NCI-H345 treated with DMSO at 0.1 percent for 48 hours (cell line): ENCODE data around the gene SLIT3.
A peak's percentile ranks its signal among the peaks of the same experiment; 100 is the strongest.

Experiments
- DNase-seq: peaks from one replicate; lab custom pipeline; 2025; ENCODE audit not compliant: unreplicated experiment; lab: John Stamatoyannopoulos, UW

SLIT3 gene

DNA sequence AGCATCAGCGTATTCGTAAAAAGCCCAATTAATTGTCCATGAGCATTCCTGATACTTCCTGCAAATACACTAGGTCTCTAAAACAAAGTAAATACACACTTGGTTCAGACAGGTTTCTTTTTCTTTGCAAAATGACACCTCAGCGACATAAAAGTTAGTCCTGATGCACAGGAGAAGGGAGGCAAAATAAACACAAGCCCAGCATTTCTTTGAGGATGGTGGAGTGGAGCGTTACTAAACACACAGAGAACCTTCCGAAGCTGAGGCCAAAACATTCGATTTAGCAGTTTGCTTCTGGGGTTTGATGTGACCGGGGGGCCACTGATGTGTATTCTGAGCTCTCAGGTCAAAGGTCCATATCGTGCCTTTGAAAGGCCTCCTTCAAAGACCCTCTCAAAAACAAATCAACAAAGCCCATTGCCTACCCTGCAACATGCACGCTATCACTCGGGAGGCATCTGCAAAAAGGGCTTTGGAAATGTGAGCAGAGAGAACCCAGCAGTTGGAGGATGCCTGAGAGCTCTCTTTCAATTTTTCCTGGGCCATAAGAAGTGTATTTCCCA is 453.3 kb downstream of the SLIT3 start:
- DNase-seq: no peak

DNA sequence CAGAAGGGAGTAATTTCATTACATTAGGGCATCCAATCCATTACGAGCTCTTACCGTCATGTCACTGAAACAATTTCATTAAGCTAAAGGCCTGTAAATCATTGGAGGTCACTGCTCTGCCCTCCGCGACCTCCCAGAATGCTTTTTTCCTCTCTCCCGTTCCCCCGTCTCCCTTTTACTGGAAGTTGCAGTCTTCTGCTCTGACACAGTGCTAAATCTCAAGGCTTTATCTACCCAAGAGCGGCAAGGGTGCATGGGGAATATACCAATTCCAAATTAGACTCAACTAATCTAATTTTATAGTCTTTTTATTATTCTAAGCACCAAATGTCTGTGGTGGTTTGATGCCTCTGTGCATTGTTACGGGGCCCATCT is 456.0 kb downstream of the SLIT3 start:
- DNase-seq: no peak

DNA sequence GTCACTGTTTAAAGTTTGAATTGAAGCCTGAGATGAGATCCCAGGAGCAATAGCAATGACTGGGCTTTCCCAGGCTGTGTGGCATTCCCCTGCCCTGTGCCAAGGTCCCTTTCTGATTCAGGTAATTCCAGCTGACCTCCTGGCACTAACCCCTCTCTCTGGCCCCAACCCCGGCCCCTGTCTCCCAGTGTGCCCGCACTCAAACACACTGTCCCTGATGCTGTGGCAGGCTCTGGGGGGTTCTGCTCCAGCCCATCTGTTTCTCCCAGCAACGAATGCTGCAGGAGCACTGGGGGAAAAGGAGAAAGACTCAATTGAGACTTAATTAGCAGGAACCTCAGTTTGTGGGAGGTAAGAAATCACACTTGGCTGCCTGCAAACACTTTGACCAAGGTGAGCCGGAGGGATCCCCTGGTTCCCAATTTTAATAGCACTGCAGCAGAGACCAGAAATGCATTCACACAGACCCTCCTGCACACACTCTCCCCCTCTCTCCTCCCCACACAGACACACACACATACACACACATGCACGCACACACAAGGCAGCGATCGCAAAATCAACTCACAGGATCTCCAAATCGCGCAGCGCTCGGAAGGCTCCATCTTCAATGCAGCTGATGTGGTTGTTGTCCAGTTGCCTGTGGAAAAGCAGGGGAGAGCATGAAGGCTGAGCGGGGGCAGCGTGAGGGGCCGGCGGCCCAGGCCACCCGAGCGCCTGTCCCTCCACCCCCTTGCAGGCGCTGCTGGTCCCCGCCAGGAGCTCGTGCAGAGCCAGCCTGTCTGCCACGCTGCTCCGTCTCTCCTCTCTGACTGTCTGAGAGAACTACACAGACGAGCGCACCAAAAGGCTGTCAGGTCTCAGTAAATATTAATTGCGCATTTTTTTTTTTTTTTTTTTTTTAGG is 456.7 kb downstream of the SLIT3 start:
- DNase-seq: no peak

DNA sequence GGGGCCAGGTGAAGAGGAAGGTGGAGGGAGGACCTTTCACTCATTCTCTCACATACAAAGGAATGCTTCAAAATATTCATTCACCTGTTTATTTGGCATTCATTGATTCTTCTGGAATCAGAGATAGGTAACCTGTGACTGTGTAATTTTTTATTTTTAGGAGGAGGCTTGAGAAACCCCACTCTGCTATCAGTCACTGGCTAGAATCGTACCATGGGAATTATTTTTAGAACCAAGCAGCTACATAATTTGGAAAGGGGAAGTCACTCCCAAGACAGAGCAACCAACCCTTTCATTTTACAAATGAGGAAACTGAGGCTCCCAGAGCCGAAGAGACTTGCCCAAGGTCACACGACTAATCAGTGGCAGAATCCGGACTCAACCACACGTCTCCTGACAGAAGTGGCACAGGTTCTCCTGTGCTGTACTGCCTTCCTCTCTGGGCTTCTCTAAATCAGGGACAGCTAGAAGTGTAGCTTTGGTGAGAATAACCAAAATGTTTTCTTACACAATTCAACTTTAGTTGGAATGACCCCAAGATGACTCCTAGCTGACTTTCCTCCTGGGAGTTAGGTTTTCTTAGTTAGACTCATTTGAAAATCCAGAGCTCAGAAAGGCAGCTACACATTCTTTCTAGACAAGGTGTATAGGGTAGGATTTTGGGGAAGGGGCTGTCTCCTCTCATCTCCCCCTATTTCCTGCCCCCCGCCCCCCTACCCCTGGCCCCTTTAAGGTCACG is 457.5 kb downstream of the SLIT3 start:
- DNase-seq: no peak

DNA sequence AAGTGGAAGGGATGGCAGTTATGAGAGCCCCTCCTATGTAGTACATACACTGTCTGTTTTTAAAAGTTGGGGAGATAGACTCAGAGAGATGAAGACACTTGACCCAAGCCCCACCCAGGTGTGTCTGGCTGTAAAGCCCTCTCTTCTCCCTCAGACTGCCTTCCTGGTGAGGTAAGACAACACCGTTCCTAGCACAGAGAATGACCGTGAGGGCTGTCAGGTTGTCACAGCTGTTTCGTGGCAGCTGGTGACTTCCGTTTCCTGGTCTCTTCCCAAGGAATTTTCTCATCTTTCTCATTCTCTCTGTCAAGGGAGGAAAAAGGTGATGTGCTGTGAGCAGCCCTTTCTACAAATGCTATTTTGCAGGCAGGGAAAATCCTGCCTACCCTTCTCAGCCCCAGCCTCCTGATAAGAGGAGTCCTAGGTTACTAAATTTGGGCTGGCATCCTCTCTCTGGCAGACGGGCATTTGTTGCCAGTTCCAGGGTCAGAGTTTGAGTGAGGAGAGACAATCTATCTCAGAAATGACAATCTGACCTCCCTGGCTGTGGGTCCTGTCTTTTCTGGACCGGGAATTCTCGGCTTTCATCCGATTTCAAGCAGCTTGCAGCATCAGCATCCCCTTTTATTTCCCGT is 458.3 kb downstream of the SLIT3 start:
- no peak for DNase-seq

DNA sequence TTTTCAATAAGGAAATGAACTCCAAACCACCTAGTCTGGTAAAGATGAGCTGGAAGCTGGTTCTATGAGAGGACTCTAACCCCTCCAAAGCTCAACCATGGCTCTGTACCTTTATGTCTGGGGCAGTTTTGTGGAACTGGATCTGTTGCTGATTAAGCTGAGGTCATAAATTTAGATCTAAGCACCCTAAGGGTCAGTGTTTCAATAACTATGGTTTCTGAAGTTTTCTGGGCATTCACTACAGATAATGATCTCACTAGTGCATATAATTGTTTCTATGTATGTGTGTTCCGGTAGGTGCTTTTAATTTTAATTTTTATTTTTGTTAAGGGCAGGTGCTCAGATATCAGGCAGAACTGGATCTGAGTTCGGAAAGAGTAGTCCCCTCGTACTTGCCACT is 463.1 kb downstream of the SLIT3 start:
- no peak for DNase-seq

DNA sequence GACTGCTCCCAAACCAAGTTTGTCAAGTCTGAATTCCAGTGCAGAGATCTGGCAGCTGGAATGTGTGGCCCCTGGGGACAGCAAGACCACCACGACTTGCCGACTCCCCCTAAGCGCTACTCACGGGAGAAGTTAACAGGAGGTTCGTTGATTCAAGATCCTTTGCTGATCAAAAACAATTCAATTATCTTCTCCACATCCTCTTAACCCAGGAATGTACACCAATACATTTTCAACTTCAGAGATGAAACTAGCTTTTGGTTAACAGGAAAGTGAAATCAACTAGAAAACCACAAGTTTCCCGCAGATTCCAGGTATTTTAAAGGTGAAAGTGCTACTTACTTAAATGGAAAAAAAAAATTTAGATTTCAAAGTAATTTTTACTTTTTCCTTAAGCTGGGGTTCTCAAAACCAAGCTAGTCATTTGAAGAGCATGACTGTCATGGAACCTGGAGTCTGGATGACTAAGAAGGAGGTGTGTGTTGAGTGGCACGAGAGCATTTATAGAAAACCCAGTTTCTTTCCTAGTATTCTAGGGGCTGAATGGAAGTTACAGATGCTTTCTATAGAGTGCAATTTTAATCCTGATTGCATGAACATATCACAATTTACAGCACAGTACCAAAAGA is 464.2 kb downstream of the SLIT3 start:
- no peak for DNase-seq

DNA sequence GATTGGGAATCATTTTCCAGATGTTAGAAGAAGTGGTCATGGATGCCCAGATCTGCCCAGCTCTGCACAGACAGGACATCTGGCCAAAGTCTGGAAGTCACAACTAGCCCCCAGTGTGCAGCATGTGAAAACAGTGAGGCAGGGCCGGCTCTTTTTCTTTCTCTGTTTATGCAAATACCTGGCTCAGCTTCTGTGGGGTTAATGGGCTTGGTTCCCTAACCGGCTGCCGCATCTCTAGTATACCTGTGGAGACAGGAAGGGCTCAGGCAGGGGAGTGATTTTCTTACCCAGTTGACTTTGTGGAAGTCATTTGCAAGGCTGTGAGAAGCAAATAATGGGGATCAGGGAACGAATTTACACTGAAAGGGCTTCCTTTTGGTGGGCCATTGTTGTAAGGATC is 467.0 kb downstream of the SLIT3 start:
- no peak for DNase-seq

DNA sequence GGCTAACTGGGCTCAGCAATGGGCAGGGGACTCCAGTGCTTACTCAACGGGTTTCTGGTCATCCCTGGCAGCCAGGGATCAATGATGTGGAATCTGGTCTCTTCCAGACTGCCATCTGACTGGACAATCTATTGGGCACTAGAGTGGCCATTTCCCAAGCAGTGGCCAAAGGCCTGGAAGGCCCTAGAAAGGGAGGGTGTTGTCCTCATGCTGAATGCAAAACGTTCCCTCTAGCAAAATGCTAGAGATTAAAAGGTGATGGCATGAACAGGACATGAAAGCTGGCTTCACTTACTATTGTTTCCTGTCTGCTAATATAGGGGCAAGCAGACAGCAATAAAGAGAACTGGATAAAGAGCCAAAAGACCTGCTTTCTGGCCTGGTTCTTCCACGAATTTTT is 467.6 kb downstream of the SLIT3 start:
- no peak for DNase-seq

DNA sequence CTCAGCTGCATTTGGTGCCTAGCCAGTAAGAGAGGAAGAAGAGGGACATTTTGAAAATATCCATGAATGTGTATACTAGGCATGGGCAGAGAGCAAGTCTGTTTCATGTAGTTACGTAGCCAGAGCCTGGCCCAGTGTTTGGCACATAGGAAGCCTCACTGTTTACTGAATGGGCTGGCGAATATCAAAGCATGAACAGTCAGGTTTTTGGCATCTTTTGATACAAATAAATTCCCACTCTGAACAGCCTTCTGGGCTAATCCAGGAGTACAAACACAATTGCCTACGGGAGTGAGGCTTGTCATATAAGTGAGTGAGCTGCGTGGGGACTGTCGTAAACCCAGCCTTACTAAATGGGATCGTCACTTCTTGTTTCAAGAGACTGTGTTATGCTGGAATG is 468.6 kb downstream of the SLIT3 start:
- DNase-seq: no peak

DNA sequence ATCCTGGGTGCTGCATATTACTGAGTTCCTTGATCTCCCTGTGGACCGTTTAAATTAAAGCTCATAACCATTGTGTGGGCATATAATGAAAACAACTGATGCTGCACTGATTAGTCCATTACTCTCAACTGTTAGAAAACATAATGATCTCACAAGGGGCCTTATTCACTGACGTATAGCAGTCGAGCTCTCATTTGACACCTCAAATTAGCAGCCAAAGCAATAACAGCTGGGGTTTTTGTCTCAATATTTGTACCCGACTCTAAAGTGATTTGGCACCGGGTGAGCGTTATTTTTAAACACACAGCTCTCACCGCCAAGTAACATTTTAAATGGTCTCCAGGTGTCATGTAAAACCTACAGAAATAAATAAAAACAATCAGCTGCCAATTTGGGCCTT is 469.6 kb downstream of the SLIT3 start:
- DNase-seq: no peak

DNA sequence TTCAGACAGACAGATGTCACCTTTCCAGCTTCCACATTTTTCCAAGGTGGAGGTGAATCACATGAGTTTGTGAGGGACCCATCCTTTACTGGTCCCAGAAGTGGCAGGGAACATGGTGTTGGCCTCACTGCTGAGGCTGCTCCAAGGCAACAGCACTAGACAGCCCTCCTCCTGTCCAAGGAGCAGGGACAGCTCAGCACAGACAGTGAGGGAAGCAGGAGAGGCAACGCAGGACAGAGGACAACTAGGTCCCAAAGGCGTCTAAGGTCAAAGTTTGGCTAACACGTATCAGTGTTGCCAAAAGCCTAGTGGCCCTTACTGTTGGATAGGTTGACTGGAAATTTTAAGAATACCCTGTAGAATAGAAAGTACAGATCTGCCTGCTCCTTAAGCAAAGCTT is 470.1 kb downstream of the SLIT3 start:
- no peak for DNase-seq

DNA sequence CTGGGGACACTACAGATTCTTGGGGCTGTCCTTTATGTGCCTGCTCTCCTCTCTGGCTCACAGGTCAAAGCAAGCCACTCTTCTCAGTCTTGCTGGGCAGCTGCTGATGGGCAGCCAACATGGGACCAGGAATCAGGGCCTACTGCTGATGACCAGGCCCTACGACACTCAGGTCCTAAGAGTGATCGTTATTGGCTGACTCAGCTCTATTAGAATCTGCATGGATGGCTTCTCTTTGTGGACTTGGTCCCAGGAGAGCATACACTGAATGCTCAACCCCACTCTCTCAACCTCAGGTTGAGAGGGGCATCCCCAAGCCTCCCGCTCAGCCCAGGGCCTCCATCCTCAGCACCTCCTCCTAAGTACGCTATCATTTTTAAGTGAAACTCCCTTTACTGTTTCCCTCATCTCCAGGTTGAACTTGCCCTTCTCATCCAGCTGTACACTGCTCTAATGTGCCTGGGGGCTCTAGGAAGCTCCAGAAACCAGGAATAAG is 471.0 kb downstream of the SLIT3 start:
- no peak for DNase-seq

DNA sequence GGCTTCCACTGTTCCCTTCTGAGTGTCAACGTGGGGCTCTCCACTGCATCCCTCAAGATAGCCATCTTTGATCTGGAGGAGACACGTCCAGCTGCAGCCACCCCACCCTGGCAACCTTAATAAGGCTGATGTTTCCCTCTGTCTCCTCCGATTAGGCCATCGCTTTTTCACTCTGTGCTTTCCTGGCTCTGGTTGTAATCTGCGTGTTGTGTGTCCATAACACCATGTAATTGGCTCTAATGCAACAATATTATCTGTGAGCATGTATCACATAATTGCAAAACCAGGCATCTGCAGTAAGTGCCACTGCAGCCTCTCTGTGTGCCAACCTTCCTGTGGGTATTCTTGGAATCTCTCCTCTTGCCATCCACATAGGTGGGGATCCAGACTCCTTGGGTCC is 471.9 kb downstream of the SLIT3 start:
- no peak for DNase-seq

DNA sequence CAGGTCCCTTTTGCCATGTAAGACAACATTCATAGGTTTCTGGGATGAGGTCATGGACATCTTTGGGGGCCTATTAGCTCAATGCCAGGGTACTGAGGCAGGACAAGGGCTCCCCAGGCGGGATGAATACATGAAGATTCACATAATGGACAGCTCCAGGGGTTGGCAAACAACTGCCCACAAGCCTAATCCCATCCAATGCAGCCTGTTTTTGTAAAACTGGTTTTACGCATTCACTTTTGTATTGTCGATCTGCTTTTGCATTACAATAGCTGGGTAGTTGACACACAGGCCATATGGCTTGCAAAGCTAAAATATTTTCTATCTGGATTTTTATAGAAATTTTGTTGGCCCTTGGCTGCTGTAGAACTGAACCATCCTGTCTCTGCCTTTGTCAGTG is 473.3 kb downstream of the SLIT3 start:
- no peak for DNase-seq

DNA sequence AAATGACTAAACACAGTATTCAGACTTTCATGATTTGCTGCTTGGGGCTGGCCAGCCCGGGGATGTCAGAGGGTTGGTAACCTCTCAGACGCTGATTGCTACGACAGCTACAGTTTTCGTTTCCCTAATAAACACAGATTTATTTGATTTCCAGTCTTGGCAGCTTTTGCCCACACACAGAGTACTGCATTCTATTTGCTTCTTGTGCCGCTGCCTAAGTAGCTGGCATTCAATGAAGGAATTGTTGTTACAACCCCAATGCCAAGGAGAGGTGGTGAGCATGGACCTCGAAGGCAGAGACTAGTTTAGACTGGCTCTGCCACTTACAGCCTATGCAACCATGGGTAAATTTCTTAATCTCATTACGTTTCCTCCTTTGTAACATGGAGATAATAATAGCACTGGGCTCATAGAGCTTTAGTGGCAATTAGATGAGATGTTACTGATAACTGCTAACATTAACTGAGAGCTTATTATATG is 474.7 kb downstream of the SLIT3 start:
- DNase-seq: no peak

DNA sequence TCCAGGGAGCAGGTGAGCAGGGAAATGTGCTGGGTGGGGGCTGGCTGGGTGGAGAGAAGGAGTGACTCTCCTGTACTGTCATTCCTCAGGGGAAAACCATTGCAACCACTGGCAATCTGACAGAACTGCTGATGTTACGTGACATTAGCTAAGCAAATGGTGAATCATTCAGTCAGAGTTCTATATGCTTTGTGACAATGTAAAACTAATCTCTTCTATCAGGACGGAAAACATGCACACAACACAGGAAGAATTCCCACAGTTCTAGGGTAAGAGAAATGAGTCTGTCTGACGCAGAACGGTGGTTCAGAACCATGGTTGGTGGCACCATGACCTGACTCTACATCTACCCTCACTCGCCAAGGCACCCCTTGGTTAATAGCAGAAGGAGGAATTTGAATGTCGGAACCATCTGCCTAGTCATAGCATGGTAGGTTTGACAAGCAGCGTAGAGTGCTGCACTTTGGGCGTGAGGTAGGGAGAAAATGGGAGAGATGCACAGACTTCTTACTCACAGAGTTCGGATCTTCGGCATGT is 478.1 kb downstream of the SLIT3 start:
- DNase-seq: no peak

DNA sequence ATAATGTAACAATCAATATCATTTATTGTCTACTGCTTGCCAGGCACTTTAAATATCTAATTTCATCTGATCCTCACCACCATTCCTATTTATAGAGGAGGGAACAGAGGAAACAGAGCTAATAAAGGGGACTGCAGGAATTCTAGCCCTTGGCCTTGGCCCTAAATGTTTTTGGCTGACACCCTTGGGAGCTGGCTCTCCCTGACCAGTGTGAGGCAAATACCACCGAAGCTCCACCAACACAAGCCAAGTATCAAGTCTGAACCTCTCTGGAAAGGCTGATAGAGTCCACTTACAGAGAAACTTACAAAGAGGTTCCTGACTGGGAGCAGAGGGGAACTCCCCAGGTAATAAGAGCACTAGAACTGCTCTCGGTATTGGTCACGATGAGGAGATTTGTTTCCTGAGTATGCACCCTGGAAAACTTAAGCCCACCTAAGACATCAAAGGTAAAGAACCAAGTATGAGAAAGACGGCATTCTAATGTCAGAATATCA is 478.6 kb downstream of the SLIT3 start:
- no peak for DNase-seq

DNA sequence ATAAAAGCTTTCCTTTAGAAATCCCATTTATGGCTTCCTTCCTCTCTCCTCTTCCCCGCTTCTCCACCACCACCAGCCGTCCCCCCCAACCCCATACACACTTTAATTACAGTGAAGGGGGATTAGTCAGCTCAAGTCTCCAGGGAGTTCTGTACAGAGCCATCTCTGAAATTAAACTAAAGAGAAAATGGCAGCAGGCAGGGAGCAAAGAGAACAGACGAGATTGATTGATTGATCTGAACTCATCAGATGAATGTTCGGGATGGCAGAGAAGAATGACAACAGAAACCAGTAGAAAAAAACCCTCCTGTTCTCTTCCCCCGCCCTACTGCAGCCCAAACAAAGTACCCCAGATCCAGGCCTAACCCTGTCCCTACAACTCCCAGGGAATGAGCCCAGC is 480.1 kb downstream of the SLIT3 start:
- DNase-seq: no peak

DNA sequence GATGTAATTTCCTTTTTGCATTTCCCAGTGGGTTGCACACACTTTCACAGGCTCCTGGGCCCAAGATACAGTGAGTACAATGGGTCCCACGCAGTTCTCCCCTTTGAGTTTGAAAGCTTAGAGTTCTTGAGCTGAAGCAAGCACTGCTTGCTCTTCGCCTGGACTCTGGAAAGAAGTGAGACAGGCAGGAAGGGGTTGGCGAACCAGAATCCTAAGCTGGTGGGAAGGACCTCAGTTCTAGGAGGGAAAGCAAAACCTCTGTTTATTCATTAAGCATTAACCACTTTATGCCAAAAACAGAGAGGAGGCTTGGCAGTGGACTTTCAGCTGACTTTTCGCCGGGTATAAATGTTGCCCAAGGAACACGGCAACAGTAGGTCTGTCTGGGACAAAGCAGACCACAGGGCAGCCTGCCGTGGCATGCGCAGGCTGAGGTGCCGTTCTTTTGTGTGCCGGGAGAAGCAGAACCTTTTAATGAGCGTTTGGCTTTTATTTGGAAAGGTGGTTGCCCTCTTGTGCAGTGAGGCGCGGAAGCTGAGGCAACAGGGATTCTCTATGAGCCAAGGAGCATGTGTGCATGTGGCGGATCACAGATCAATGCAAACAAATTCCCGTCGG is 481.8 kb downstream of the SLIT3 start:
- DNase-seq: peak; percentile 29
